HG03565 (cell line): ENCODE measurements around the gene ZNF684.
"Not testable (repeated sequence)": the region's sequence is repeated elsewhere in the genome, so short reads cannot be mapped to it uniquely, and the experiment has no call there.

Experiments
- ATAC-seq: cut with Tn5 transposase; IDR thresholded peaks from one replicate; pipeline ENCODE4 v1.9.1; 2021; ENCODE audit warnings: mild to moderate bottlenecking, moderate library complexity; ENCODE audit not compliant: unreplicated experiment

Gene ZNF684

DNA sequence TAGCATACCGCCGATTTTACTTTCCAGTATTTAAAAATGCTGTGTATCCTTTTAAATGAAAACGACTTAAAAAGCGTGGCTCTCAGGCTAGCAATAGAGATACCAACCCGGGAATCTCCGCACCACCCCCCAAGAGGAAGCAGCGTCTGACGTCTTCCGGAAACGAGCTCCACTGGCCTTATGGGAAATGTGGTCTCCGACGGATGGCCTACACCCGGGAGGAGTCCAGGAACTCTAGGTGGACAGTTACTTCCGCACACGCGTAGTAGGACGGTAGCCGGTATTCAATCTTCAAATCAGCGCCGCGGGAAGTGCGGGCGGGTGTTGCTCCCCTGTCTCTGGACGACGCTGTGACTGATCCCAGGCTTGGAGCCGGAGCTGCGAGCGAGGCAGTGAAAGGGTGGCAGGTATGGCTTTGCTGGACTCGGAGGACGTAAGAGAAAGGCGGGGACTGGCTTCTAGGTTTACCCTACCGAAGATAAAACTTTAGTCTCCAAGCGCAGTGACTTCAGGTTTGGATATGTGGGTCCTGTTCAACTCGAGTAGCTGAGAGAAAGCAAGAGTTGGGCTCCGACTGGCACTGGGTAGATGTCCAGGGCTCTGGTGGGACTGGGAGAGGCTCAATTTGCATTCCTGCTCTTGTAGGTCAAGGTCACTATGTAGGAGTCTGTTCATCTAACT, at the start of gene ZNF684:
Gene ZNF684, plus strand, starts transcription at position 257 of the 681 bp plus-strand sequence. CDS start 1,530 bp downstream, outside the sequence.
- ATAC-seq, result peak; percentile 84

- no peak for ATAC-seq
These were observed 36.0 kb upstream of the ZNF684 start for GRCh38 chr1:40495315-40495903.

DNA sequence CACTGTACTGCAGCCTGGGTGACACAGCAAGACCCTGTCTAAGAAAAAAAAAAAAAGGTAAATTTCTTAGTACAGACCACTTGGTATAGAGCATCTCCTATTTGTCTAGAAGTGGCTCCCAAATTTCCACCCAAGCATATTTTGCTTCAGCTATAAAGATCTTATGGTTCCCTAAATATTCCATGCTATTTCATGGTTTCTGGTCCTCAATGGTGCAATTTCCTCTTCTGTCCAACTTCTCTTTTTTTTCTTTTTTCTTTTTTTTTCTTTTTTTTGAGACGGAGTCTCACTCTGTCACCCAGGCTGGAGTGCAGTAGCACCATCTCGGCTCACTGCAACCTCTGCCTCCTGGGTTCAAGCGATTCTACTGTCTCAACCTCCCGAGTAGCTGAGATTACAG, 28.8 kb upstream of the ZNF684 start:
- ATAC-seq, result not testable (repeated sequence)

- no peak for ATAC-seq
These were observed 23.5 kb upstream of the ZNF684 start for GRCh38 chr1:40507973-40508372.

GRCh38 chr1:40508375-40509341, 22.8 kb upstream of the ZNF684 start, which contains the start of gene EXO5:
Gene EXO5, plus strand, starts transcription at chr1:40508767. Its CDS starts 5,778 bp downstream, at chr1:40514545.
- ATAC-seq, result no peak

DNA sequence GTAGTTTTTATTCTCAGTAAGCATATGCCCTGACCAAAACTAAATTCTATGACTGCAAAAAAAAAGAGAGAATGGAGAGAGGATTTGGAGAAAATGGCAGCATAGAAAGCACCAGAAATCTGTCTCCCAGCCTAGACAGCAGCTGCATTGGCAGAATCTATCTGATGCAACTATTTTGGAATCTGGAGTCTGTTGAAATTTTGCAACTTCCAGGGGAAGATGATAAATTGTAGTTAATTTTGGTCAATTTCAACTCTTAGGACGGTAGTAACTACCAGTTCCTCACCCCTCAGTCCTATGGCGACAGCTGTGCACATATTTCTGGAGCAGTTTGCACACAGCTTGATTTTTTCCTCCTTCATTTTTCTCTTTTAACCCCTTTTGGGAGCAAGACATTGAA, 11.9 kb upstream of the ZNF684 start:
- no peak for ATAC-seq

DNA sequence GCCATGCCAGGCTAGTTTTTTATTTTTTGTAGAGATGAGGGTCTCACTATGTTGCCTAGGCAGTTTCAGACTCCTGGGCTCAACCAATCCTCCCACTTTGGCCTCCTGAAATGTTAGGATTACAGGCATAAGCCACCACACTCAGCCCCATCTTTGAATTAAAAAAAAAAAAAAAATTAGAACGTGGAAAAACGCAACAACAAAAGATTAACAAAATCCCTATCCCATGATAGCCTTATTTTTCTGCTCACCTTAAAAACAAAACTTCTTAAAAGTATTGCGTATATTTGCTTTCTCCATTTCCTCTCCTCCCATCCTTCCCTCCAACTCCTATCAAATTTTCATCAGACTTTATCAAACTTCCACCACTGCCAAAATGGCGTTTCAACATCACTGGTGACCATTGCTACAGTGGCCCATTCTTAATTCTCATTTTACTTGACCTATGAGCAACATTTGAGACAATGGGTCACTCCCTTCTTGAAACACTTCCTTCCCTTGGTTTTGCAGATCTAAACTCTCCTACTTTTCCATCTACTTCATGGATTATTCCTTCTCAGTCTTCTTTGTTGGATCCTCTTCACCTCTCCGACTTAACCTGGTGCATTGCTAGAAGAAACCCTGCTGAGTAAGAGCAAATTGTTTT, 579 bp upstream of the ZNF684 start:
- ATAC-seq, result no peak

GRCh38 chr1:40532062-40532389, 589 bp downstream of the ZNF684 start:
- no peak for ATAC-seq

DNA sequence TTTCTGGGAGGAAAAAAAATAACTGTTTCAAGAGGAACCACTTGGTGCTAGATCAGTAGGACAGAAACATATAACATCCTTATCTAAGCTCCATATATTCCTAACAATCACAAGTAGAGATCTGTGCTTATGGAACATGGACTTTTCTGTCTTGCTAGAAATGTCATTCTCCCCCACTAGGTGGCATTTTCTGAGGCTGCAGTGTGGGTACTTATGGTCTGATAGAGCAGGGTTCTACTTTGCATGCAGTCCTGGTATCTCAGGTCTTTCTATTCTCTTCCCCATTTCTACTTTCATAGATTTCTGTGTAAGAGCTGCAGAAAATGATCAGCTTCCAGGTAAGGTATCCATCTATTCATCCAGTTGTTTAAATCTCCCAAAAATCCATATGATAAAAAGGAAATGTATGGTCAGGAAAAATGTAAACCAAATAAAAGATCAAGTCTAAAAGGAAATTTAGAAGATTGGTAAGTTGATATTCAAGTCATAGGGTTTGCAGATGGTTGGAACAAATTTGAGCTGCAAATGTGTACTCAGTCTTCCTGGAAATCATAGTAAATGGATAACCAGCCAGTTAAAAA, 1.5 kb downstream of the ZNF684 start:
- no peak for ATAC-seq

- ATAC-seq, result no peak
These were observed 3.2 kb downstream of the ZNF684 start for GRCh38 chr1:40534589-40534988.

GRCh38 chr1:40535732-40536131, 4.3 kb downstream of the ZNF684 start:
- no peak for ATAC-seq

DNA sequence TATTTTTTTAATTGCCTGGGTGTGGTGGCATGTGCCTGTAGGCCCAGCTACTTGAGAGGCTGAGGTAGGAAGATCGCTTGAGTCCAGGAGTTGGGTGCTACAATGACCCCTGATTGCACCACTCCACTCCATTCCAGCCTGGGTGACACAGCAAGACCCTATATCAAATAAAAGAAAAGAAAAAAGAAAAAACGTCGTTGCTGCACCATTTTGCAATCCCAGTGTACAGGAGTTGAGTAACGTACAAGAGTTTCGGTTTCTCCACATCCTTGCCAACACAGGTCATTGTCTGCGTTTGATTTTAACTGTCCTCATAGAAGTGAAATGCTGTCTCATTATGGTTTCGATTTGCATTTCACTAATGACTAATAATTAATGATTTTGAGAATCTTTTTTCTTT, 7.9 kb downstream of the ZNF684 start:
- no peak for ATAC-seq

DNA sequence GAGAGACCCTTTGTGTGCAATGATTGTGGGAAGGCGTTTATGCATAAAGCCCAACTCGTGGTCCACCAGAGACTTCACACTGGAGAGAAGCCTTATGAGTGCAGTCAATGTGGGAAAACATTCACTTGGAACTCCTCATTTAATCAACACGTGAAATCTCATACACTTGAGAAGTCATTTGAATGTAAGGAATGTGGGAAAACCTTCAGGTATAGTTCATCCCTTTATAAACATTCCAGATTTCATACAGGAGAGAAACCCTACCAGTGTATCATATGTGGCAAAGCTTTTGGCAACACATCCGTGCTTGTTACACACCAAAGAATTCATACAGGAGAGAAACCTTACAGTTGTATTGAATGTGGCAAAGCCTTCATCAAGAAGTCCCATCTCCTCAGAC, 15.5 kb downstream of the ZNF684 start:
- no peak for ATAC-seq

DNA sequence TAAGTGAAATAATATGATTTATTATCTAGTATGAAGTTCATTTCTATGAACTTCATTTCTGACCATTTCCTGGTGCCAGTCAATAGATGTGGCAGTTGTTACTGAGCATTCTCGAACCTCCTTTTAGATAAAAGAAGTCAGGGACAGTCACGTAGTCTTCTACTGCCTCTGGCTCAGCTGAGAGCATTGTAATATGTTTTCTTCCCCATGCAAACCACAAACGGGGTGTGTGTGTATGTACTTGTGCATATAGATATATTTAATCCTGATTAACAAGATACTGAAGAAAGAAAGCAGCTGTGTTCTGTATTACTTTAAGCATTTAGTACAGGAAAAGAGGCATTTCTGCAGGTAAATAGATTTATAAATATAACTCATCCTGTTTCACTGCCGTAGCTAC, 21.6 kb downstream of the ZNF684 start:
- ATAC-seq, result no peak

DNA sequence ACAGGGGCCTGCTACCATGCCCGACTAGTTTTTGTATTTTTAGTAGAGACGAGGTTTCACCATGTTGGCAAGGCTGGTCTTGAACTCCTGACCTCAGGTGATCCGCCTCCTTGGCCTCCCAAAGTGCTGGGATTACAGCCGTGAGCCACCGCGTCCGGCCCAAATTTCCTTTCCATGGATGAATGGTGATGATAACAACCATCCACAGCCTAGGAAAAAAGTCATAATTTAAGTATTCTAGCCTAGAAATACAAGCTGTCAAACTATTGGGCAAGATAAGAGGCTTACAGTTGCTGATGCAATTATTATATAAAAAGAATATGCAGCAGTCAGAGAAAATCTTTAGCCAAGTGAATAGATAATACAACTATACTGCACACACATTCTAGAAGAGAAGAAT, 23.4 kb downstream of the ZNF684 start:
- not testable (repeated sequence) for ATAC-seq

GRCh38 chr1:40556121-40556520, 24.7 kb downstream of the ZNF684 start:
- ATAC-seq, result no peak

GRCh38 chr1:40558241-40558640, 26.8 kb downstream of the ZNF684 start:
- ATAC-seq, result not testable (repeated sequence)

DNA sequence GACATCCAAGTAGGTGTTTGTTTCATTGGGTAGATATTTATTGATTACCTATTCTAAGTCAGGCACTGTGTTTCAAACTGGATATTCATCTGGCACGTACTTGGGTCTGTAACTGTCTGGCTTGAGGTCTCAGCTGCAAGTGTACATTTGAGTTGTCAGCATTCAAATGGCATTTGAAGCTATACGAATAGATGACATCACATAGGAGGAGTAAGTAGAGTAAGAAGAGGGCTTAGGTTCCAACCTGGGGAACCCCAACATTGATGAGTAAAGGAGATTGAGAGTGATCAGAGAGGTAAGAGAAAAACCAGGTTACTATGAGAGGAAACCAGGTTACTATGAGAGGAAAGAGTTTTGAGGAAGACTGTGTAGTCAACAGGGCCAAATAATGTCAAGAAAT, 30.7 kb downstream of the ZNF684 start:
- no peak for ATAC-seq

GRCh38 chr1:40563266-40563665, 31.8 kb downstream of the ZNF684 start:
- no peak for ATAC-seq

DNA sequence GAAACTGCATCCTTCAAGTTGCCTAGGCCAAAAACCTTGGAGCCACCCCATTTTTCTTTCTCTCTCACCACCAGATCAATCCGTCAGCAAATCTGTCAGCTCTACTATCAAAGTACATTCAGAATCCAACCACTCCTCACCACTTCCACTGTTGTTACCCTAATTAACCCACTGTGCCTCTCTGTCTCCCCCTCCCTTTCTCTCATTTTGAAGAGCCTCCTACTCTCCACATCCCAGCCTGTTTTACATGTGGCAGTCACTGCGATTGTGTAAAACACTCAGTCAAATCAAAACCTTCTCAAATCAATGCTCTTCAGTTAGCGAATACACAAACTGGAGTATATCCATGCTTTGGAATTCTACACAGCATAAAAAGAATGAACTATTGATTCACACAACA, 33.1 kb downstream of the ZNF684 start:
- no peak for ATAC-seq

- no peak for ATAC-seq
These were observed 33.5 kb downstream of the ZNF684 start for GRCh38 chr1:40564913-40565312.
